ENCODE results near the gene C18orf54. TPM values are rescaled to one million over a fixed set of nuclear protein-coding genes. Genes with fewer than 3 reads are reported as not detected.

C18orf54 gene
- total RNA-seq, 1 donor, result 0.42 TPM

- H3K27me3 ChIP-seq (ENCODE audit: insufficient read depth, low read length), result peaks cover 7% of the 10 kb centered on the region
- no peaks in the 10 kb centered on the region for H3K4me1 ChIP-seq (ENCODE audit: insufficient read depth, low read length)
- no peaks in the 10 kb centered on the region for H3K9me3 ChIP-seq (ENCODE audit: low read depth, low read length)
- H3K4me3 ChIP-seq (ENCODE audit: low read length), result no peak overlapping the region
Measured at GRCh38 chr18:54411781-54412180, 54.1 kb downstream of the C18orf54 start.

- Histone ChIP-seq H3K4me3 (ENCODE audit: low read length) (no peak overlapping the region), H3K9me3 (ENCODE audit: low read depth, low read length) (no peaks in the 10 kb centered on the region), H3K4me1 (ENCODE audit: insufficient read depth, low read length) (no peaks in the 10 kb centered on the region), H3K27me3 (ENCODE audit: insufficient read depth, low read length) (peaks cover 4% of the 10 kb centered on the region)
Measured at GRCh38 chr18:54415086-54415485, 57.4 kb downstream of the C18orf54 start.

GRCh38 chr18:54416436-54416835 is 58.7 kb downstream of the C18orf54 start:
- H3K9me3 ChIP-seq (ENCODE audit: low read depth, low read length), result no peaks in the 10 kb centered on the region
- H3K4me1 ChIP-seq (ENCODE audit: insufficient read depth, low read length), result no peaks in the 10 kb centered on the region
- no peak overlapping the region for H3K4me3 ChIP-seq (ENCODE audit: low read length)
- peaks cover 6% of the 10 kb centered on the region for H3K27me3 ChIP-seq (ENCODE audit: insufficient read depth, low read length)

GRCh38 chr18:54423831-54424230 is 66.1 kb downstream of the C18orf54 start:
- Histone ChIP-seq H3K4me1 (ENCODE audit: insufficient read depth, low read length) (no peaks in the 10 kb centered on the region), H3K27me3 (ENCODE audit: insufficient read depth, low read length) (peaks cover 11% of the 10 kb centered on the region)

GRCh38 chr18:54426085-54426665 is 68.5 kb downstream of the C18orf54 start:
- Histone ChIP-seq H3K9me3 (ENCODE audit: low read depth, low read length) (no peaks in the 10 kb centered on the region), H3K27me3 (ENCODE audit: insufficient read depth, low read length) (peaks cover 5% of the 10 kb centered on the region), H3K4me3 (ENCODE audit: low read length) (no peak overlapping the region), H3K4me1 (ENCODE audit: insufficient read depth, low read length) (no peaks in the 10 kb centered on the region)

More at GRCh38 chr18:54423831-54424230, 66.1 kb downstream of the C18orf54 start:
- H3K9me3 ChIP-seq (ENCODE audit: low read depth, low read length), result no peaks in the 10 kb centered on the region
- no peak overlapping the region for H3K4me3 ChIP-seq (ENCODE audit: low read length)

Other genes with a start within 250 kb of the C18orf54 start
- 51.3 TPM for gene MBD2, start 133.2 kb upstream of the C18orf54 start, total RNA-seq
- gene POLI, start 88.4 kb upstream of the C18orf54 start, total RNA-seq, result 21.4 TPM
- gene STARD6, start within 50 bp of the C18orf54 start, total RNA-seq, result not detected
- not detected for gene DYNAP, start 233.3 kb downstream of the C18orf54 start, total RNA-seq